SU-DHL-6 (cell line): ENCODE data around the gene SPRY1.

Source experiments
- H2AFZ ChIP-seq: fragments of 200-600 bp; sonication (generic); 2 replicates; pipeline ENCODE4 v1.6.1; 2014; ENCODE audit warnings: low read depth, mild to moderate bottlenecking, moderate library complexity, mixed read lengths, antibody characterized with exemption, low read length; ENCODE audit not compliant: severe bottlenecking
- H3F3A ChIP-seq: fragments of 200-600 bp; shearing (Covaris generic); 2 replicates; pipeline ENCODE4 v1.6.0; 2016; ENCODE audit warnings: antibody characterized with exemption, mild to moderate bottlenecking; ENCODE audit not compliant: insufficient read depth
- H3K27ac ChIP-seq: fragments of 200-600 bp; sonication (generic); 2 replicates; pipeline ENCODE4 v1.5.1; 2016; ENCODE audit warnings: low read depth, mild to moderate bottlenecking, low read length, moderate library complexity, mixed read lengths
- H3K27me3 ChIP-seq: fragments of 200-600 bp; sonication (generic), shearing (Covaris generic); 2 replicates; pipeline ENCODE4 v1.6.0; 2014; ENCODE audit warnings: mild to moderate bottlenecking, low read length
- H3K36me3 ChIP-seq: fragments of 200-600 bp; sonication (generic); 2 replicates; pipeline ENCODE4 v1.6.1; 2014; ENCODE audit warnings: mild to moderate bottlenecking, low read length, mixed read lengths
- H3K4me2 ChIP-seq: fragments of 300-600, 200-600 bp; shearing (Covaris generic), sonication (generic); 2 replicates; pipeline ENCODE4 v1.6.0; 2014; ENCODE audit warnings: low read length, low read depth, mild to moderate bottlenecking; ENCODE audit not compliant: poor library complexity, severe bottlenecking
- H3K4me3 ChIP-seq: fragments of 200-600 bp; sonication (generic); 2 replicates; pipeline ENCODE4 v1.5.1; 2014; ENCODE audit warnings: antibody characterized with exemption, low read length, mild to moderate bottlenecking, mixed read lengths; ENCODE audit not compliant: insufficient read depth, poor library complexity, severe bottlenecking
- H3K79me2 ChIP-seq: fragments of 200-600 bp; sonication (generic); 2 replicates; pipeline ENCODE4 v1.6.1; 2014; ENCODE audit warnings: mild to moderate bottlenecking, low read length, moderate library complexity; ENCODE audit not compliant: insufficient read depth
- H3K9ac ChIP-seq: fragments of 200-600 bp; sonication (generic); 2 replicates; pipeline ENCODE4 v1.7.0; 2014; ENCODE audit warnings: mild to moderate bottlenecking, low read length
- H3K9me2 ChIP-seq: fragments of 200-600 bp; sonication (generic); replicated peaks from 2 replicates; pipeline ENCODE4 v1.6.1; 2014; ENCODE audit warnings: low read length; ENCODE audit not compliant: insufficient read depth
- H3K9me3 ChIP-seq: fragments of 200-600 bp; sonication (generic); 2 replicates; pipeline ENCODE4 v1.6.1; 2014; ENCODE audit warnings: low read length, mixed read lengths; ENCODE audit not compliant: insufficient read depth
- H4K20me1 ChIP-seq: fragments of 200-600 bp; sonication (generic); 2 replicates; pipeline ENCODE4 v1.6.1; 2014; ENCODE audit warnings: low read depth, mild to moderate bottlenecking, antibody characterized with exemption, low read length, moderate library complexity, mixed read lengths
- CTCF ChIP-seq: fragments of 200-600 bp; sonication (generic); IDR thresholded peaks from one replicate; pipeline ENCODE4 v1.5.1; 2017; ENCODE audit warnings: antibody characterized with exemption, mild to moderate bottlenecking, low read length, moderate library complexity; ENCODE audit not compliant: insufficient read depth, poor library complexity, severe bottlenecking
- EZH2phosphoT487 ChIP-seq: fragments of 200-600 bp; sonication (generic), shearing (Covaris generic); conservative IDR thresholded peaks from 2 replicates; pipeline ENCODE4 v1.6.1; 2018; ENCODE audit warnings: mild to moderate bottlenecking, antibody characterized with exemption, low read length, moderate library complexity, mixed read lengths

Gene SPRY1

DNA sequence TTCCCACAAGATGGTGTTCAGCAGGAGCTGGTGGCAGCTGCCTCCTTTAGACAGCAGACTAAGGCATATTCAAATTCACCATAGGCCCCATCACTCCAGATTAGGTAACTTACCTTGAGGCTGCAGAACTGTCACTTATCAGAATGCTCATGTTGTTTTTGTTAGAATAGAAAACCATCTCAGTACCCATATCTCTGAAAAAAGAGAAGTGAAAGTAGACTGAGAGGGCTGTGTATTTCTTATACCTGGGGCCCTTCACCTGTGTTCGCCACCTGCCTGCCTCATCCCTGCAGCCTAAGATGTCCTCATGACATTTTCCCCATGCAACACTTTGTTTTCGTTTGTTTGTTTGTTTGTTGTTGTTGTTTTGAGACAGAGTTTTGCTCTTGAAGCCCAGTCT, 32.9 kb upstream of the SPRY1 start:
- H3K4me2 ChIP-seq = no peak overlapping the region
- no peaks in the 10 kb centered on the region for H3K9me3 ChIP-seq
- H2AFZ ChIP-seq = no peak overlapping the region
- H3K27ac ChIP-seq = no peak overlapping the region
- no peaks in the 10 kb centered on the region for H3K79me2 ChIP-seq
- H3K9me2 ChIP-seq = no peaks in the 10 kb centered on the region
- H3K4me3 ChIP-seq = no peak overlapping the region
- no peaks in the 10 kb centered on the region for H3K36me3 ChIP-seq
- H4K20me1 ChIP-seq = no peaks in the 10 kb centered on the region
- H3K9ac ChIP-seq = no peak overlapping the region
- H3K27me3 ChIP-seq = no peaks in the 10 kb centered on the region
- H3F3A ChIP-seq = no peaks in the 10 kb centered on the region
- TF ChIP-seq EZH2phosphoT487 = no peak

DNA sequence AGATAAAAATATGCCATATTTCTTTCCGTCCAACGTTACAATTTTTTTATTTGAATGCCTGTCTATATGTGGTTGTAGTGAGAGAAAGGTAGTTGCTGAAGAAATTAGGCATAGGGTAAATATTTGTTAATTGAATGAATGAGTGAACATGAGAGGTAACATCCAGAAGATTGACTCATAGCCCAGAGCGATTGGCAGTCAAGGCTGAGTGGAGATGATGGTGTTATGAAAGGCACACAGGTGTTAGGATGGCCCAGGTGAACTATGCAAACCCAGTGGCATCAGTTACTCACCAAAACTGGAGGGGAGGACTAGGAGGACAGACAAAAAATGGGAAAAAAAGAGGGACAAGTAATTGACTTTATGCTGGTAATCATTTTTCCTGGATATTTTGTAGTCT, 31.7 kb upstream of the SPRY1 start:
- Histone ChIP-seq H3K79me2 (no peaks in the 10 kb centered on the region), H3K27ac (no peak overlapping the region), H3K9me3 (no peaks in the 10 kb centered on the region), H3K4me2 (no peak overlapping the region), H4K20me1 (no peaks in the 10 kb centered on the region), H3K9me2 (no peaks in the 10 kb centered on the region), H3K9ac (no peak overlapping the region), H3K36me3 (no peaks in the 10 kb centered on the region), H2AFZ (no peak overlapping the region), H3K27me3 (no peaks in the 10 kb centered on the region), H3K4me3 (no peak overlapping the region), H3F3A (no peaks in the 10 kb centered on the region)
- TF ChIP-seq CTCF (no peak), EZH2phosphoT487 (no peak)

DNA sequence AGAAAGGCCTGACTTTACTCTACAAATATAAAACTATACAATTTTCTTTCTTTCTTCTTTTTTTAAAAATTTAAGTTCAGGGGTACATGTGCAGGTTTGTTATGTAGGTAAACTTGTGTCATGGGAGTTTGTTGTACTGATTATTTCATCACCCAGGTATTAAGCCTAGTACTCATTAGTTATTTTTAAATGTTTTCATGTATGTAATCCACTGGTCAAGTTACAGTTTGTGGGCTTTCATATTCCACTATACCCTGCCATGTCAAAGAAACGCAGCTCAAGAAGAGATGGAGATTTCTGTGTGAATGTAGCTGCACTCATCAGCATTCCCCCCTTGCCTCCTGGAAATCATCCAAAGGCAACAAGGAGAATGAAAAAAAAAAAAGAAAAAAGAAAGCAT, 31.2 kb upstream of the SPRY1 start:
- Histone ChIP-seq H3K79me2 (no peaks in the 10 kb centered on the region), H3K9me2 (no peaks in the 10 kb centered on the region), H3K27ac (no peak overlapping the region), H3F3A (no peaks in the 10 kb centered on the region), H3K9ac (no peak overlapping the region), H4K20me1 (no peaks in the 10 kb centered on the region), H3K4me2 (no peak overlapping the region), H3K27me3 (no peaks in the 10 kb centered on the region), H3K36me3 (no peaks in the 10 kb centered on the region), H2AFZ (no peak overlapping the region), H3K9me3 (no peaks in the 10 kb centered on the region), H3K4me3 (no peak overlapping the region)
- no peak for TF ChIP-seq EZH2phosphoT487
- TF ChIP-seq CTCF = no peak

- Histone ChIP-seq H3K9me3 (no peaks in the 10 kb centered on the region), H3K9me2 (no peaks in the 10 kb centered on the region), H3F3A (no peaks in the 10 kb centered on the region), H3K4me3 (no peak overlapping the region), H3K27ac (no peak overlapping the region), H3K36me3 (no peaks in the 10 kb centered on the region), H3K27me3 (no peaks in the 10 kb centered on the region), H3K4me2 (no peak overlapping the region), H2AFZ (no peak overlapping the region), H3K79me2 (no peaks in the 10 kb centered on the region), H3K9ac (no peak overlapping the region), H4K20me1 (no peaks in the 10 kb centered on the region)
- TF ChIP-seq CTCF = no peak
Observed at GRCh38 chr4:123366144-123366748, 30.3 kb upstream of the SPRY1 start.
